Activated CD8-positive, alpha-beta memory T cell treated with anti-CD3 and anti-CD28 coated beads, Interleukin-2, amount 50 U/mL, for 4 hours (primary cell): ENCODE results near the gene PSIP1.
"Not testable (repeated sequence)": the region's sequence is repeated elsewhere in the genome, so short reads cannot be mapped to it uniquely, and the experiment has no call there.

Experiments used
- DNase-seq: peaks from one replicate; pipeline ENCODE4 v3.0.0-alpha.2; 2020

PSIP1 gene

GRCh38 chr9:15430920-15431844 lies 79.6 kb downstream of the PSIP1 start:
- DNase-seq = no peak

- not testable (repeated sequence) for DNase-seq
These were observed 83.1 kb downstream of the PSIP1 start for GRCh38 chr9:15427702-15428101.

- no peak for DNase-seq
These were observed 84.8 kb downstream of the PSIP1 start for GRCh38 chr9:15426019-15426418.

- no peak for DNase-seq
These were observed 87.4 kb downstream of the PSIP1 start for GRCh38 chr9:15423231-15423985.

- peak; percentile 91 for DNase-seq
These were observed 88.2 kb downstream of the PSIP1 start, which contains the start of gene SNAPC3 for GRCh38 chr9:15422372-15423230. TSS of gene SNAPC3 (plus strand) at chr9:15422876. CDS start at chr9:15422880, 4 bp downstream.

- DNase-seq = no peak
These were observed 88.8 kb downstream of the PSIP1 start for GRCh38 chr9:15421990-15422371.

GRCh38 chr9:15421532-15421931 lies 89.2 kb downstream of the PSIP1 start:
- no peak for DNase-seq

- DNase-seq = no peak
These were observed 90.0 kb downstream of the PSIP1 start for GRCh38 chr9:15420796-15421195.

GRCh38 chr9:15417626-15418025 lies 93.1 kb downstream of the PSIP1 start:
- DNase-seq = no peak

- DNase-seq = peak; percentile 37
These were observed 93.9 kb downstream of the PSIP1 start for GRCh38 chr9:15416880-15417279.
